Measurements from ENCODE around the gene PABPN1L. TPM values are rescaled to one million over a fixed set of nuclear protein-coding genes. Genes with fewer than 3 reads are reported as not detected.

Gene PABPN1L
- total RNA-seq, 4 donors from 2014 or later: not detected

GRCh38 chr16:88835818-88836217 lies 30.6 kb downstream of the PABPN1L start:
- TF ChIP-seq POLR2A (IDR thresholded peaks at IDR 0.05): no peak
- no peak for TF ChIP-seq CTCF (IDR thresholded peaks at IDR 0.05)
- Histone ChIP-seq H3K4me1 (peaks cover 0 to 6% (median 0%) of the 10 kb centered on the region in 3 donors), H3K27ac (peak overlapping the region in 2 of 4 donors; percentile 21 to 34), H3K36me3 (peaks cover 12 to 62% (median 16%) of the 10 kb centered on the region in 3 donors), H3K9me3 (no peaks in the 10 kb centered on the region), H3K27me3 (no peaks in the 10 kb centered on the region), H3K4me3 (no peak overlapping the region)
- no peak for DNase-seq
- WGBS, 2 donors: 93 to 100% methylated on average over 4 to 20 of the region's 33 CpGs
- intact Hi-C loops (cut with DNase I): no loop called here

- 79 to 80% methylated on average over 3 to 7 of the region's 11 CpGs for WGBS, 2 donors
- Histone ChIP-seq H3K4me3 (no peak overlapping the region), H3K4me1 (peaks cover 0 to 6% (median 0%) of the 10 kb centered on the region in 3 donors), H3K27ac (peak overlapping the region in 2 of 4 donors; percentile 25 to 34), H3K36me3 (peaks cover 12 to 58% (median 12%) of the 10 kb centered on the region in 3 donors), H3K27me3 (no peaks in the 10 kb centered on the region), H3K9me3 (no peaks in the 10 kb centered on the region)
- DNase-seq: no peak
- no peak for TF ChIP-seq POLR2A (IDR thresholded peaks at IDR 0.05)
- intact Hi-C loops (cut with DNase I): no loop called here
Measured at GRCh38 chr16:88835383-88835782, 31.1 kb downstream of the PABPN1L start.

- peaks cover 0 to 8% (median 0%) of the 10 kb centered on the region in 3 donors for H3K4me1 ChIP-seq
- H3K27me3 ChIP-seq: no peaks in the 10 kb centered on the region
- peaks cover 5 to 52% (median 5%) of the 10 kb centered on the region in 3 donors for H3K36me3 ChIP-seq
- H3K4me3 ChIP-seq: no peak overlapping the region
- no peaks in the 10 kb centered on the region for H3K9me3 ChIP-seq
- peak overlapping the region in 2 of 4 donors; percentile 21 to 25 for H3K27ac ChIP-seq
- DNase-seq: no peak
- TF ChIP-seq CTCF (IDR thresholded peaks at IDR 0.05) (no peak), POLR2A (IDR thresholded peaks at IDR 0.05) (no peak)
- WGBS, 2 donors: 90 to 94% methylated on average over 2 to 8 of the region's 13 CpGs
- intact Hi-C loops (cut with DNase I): no loop called here
Measured at GRCh38 chr16:88834670-88835069, 31.8 kb downstream of the PABPN1L start.

GRCh38 chr16:88833086-88833485 lies 33.4 kb downstream of the PABPN1L start:
- H3K36me3 ChIP-seq: peaks cover 0 to 51% (median 0%) of the 10 kb centered on the region in 3 donors
- no peak overlapping the region for H3K27ac ChIP-seq
- no peaks in the 10 kb centered on the region for H3K9me3 ChIP-seq
- H3K27me3 ChIP-seq: no peaks in the 10 kb centered on the region
- no peak for DNase-seq
- TF ChIP-seq CTCF (IDR thresholded peaks at IDR 0.05) (no peak), POLR2A (IDR thresholded peaks at IDR 0.05) (no peak)
- H3K4me3 ChIP-seq: no peak overlapping the region
- peaks cover 0 to 12% (median 0%) of the 10 kb centered on the region in 3 donors for H3K4me1 ChIP-seq
- intact Hi-C loops (cut with DNase I): no loop called here
- 91 to 94% methylated on average over 12 to 13 of the region's 13 CpGs for WGBS, 2 donors

- peaks cover 0 to 15% (median 1%) of the 10 kb centered on the region in 3 donors for H3K4me1 ChIP-seq
- H3K4me3 ChIP-seq: no peak overlapping the region
- TF ChIP-seq POLR2A (IDR thresholded peaks at IDR 0.05) (no peak), CTCF (IDR thresholded peaks at IDR 0.05) (peak in 1 of 6 experiments; percentile 26)
- no peak overlapping the region for H3K27ac ChIP-seq
- no peaks in the 10 kb centered on the region for H3K27me3 ChIP-seq
- no peak for DNase-seq
- H3K36me3 ChIP-seq: peaks cover 0 to 52% (median 0%) of the 10 kb centered on the region in 3 donors
- 52 to 64% methylated on average over 4 to 9 of the region's 13 CpGs for WGBS, 2 donors
- no peaks in the 10 kb centered on the region for H3K9me3 ChIP-seq
- intact Hi-C loops (cut with DNase I): no loop called here
Measured at GRCh38 chr16:88831838-88832237, 34.6 kb downstream of the PABPN1L start.

- intact Hi-C loops (cut with DNase I): no loop called here
- Histone ChIP-seq H3K27ac (peak overlapping the region in 1 of 4 donors; percentile 34), H3K9me3 (no peaks in the 10 kb centered on the region), H3K4me1 (peaks cover 0 to 26% (median 5%) of the 10 kb centered on the region in 3 donors), H3K4me3 (no peak overlapping the region), H3K27me3 (no peaks in the 10 kb centered on the region), H3K36me3 (peaks cover 0 to 56% (median 0%) of the 10 kb centered on the region in 3 donors)
- DNase-seq: no peak
- no peak for TF ChIP-seq POLR2A (IDR thresholded peaks at IDR 0.05)
- TF ChIP-seq CTCF (IDR thresholded peaks at IDR 0.05): no peak
- 88 to 94% methylated on average over 3 to 7 of the region's 14 CpGs for whole genome bisulfite sequencing, 2 donors
Measured at GRCh38 chr16:88830783-88831182, 35.7 kb downstream of the PABPN1L start.
